ENCODE data around the gene FOXP1.

The FOXP1 gene

GRCh38 chr3:71160785-71161546 is 422.6 kb downstream of the FOXP1 start:
- no peak for DNase-seq

DNA sequence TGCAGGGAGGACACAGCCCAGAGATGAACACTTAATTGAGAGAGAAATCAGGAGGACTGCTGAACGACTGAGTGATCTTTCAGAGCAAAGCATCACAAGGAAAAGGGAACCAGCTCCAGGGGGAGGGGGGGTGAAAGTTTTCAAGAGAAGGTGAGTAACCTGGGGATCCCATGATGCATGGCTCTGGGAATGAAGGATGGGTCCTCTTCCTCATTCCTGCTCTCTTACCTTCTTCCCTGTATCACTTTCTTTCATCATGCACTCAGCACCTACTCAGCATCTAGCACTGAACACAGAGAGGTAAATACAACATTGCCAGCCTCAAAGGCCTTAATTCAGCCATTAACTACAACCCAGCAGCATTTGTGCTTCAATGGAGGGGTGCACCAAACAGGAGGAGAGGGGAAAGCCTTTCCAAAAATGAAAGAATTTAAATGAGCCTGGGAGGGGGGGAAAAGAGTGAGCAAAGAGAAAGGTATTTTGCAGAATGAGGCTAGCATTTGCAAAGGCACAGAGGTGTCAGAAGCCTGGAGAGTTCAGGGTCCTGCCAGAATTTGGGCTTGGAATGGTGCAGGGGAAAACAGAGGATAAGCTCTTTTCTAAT is 427.4 kb downstream of the FOXP1 start:
- DNase-seq: no peak

DNA sequence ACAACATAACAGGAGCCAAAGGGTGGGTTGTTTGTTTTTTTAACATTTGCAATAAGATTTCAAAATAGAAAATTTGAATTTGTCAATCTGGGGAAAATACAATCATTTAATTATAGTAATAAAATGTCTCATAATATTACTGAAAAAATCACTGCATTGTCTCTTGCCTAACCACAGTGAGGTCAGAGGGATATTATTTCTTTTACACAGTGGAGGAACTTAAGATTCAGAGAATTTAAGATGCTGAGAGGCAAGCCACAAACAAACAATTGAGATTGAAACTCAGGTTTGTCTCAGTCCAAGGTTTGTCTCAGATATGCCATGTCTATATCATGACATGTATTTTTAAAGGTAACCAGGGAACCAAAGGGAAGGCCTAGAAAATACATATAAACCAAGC is 428.7 kb downstream of the FOXP1 start:
- no peak for DNase-seq

DNA sequence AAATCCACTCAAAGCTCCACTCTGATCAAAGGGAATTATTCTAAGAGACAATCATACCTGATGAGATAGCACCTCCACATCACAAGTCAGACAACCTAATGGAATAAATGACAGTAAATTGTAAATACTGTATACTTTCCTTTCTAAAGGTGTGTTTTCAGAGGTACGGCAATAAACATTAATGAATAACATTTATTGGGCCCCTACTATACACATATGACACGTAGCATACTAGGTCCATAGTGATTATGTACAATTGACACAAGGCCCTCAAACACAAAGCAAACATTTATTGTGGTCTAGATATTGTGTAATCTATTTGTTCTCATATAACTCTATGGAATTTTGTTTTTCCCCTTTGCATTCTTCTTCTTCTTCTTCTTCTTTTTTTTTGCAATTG is 429.8 kb downstream of the FOXP1 start:
- no peak for DNase-seq

DNA sequence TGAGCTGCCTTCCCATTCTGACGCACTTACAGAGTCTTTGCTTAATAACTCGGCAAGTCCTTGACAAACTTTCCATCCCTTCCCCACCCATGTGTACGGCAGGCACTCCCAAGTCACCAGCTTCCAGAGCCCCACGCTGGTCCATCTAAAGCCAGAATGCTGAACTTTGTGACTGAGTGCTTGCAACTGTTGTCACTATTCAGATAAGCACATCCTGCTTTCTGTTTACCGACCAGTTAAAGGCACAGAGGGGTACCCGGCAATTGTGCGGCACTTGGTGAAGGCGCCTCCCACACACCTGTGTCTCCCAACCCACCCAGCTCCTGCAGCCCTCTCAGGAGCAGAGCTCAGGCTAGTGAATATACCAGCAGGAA is 430.6 kb downstream of the FOXP1 start:
- no peak for DNase-seq

GRCh38 chr3:71152039-71152891 is 431.3 kb downstream of the FOXP1 start:
- no peak for DNase-seq

GRCh38 chr3:71149959-71150954 is 433.3 kb downstream of the FOXP1 start:
- DNase-seq: no peak

GRCh38 chr3:71148455-71149060 is 435.0 kb downstream of the FOXP1 start:
- no peak for DNase-seq

- DNase-seq: no peak
These were observed 436.9 kb downstream of the FOXP1 start for GRCh38 chr3:71146673-71147072.

DNA sequence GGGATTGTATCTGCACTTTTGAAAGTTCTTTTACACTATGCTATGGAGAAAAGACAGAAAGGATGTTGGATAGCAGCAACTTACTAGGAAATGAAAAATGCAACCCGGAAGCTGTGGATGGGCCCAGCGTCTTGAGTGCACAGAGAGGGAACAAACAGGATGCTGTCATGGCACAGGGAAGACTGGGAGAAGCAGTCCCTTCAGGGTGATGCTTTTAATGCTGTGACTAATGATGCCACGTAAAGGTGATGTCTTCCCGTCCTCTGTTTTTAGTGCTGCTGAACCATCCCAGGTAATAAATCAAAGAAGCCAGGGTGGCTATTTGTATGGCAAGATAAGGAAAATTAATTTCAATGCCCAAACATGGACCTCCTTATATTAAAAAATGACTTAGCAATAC is 437.6 kb downstream of the FOXP1 start:
- no peak for DNase-seq

- DNase-seq: no peak
These were observed 438.8 kb downstream of the FOXP1 start for GRCh38 chr3:71144525-71145253.

- no peak for DNase-seq
These were observed 440.0 kb downstream of the FOXP1 start for GRCh38 chr3:71143493-71143892.

DNA sequence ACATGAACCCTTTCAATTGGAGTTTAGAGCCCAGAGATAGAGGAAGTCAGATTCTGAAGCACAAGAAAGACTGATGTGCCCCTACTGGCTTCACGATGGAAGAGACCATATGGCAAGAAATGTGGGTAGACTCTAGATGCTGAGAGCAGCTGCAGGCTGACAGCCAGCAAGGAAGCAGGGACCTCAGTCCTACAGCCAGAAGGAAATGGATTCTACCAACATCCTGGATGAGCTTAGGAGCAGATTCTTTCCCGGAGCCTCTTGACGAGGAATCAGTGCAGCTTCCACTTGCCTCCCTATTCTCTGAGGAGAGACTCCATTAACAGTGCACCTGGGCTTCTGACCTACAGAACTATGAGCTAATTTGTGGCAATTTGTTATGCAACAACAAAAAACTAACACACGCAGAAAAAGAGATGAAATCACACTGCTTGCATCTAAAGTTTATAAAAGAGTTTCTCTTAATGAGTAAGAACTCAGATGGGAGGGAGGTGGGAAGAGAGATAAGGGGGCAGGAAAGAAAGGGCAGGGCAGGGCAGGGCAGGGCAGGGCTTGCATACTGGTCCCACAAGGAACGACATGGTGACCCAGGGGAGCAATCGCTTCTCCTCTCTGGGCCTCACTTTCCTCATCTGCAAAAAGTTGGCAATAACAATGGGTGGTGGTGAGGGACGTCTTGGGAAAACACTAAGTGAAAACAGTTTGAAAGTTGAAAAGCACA is 440.9 kb downstream of the FOXP1 start:
- DNase-seq: no peak

DNA sequence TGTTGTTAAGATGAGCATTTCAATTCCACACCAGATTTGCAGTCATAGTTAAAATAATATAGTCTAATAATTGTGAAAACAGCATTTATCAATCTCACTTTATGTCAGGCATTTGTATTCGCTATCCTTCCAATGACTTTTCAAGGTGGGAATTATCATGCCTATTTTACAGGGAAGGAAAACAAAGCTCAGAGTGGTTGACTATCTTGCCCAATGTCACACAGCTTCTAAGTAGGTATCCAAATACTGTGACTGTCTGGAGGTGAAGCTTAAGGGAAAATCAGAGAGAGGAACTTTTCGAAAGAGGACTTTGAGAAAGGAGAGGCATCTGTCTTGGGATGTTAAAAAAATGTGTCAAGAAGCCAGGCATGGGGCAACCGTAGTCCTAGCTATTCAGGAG is 443.1 kb downstream of the FOXP1 start:
- no peak for DNase-seq

- DNase-seq: no peak
These were observed 444.0 kb downstream of the FOXP1 start for GRCh38 chr3:71139496-71139895.

GRCh38 chr3:71138410-71138809 is 445.1 kb downstream of the FOXP1 start:
- DNase-seq: no peak

- no peak for DNase-seq
These were observed 447.3 kb downstream of the FOXP1 start for GRCh38 chr3:71136276-71136675.

GRCh38 chr3:71135373-71136088 is 448.0 kb downstream of the FOXP1 start:
- no peak for DNase-seq

- DNase-seq: no peak
These were observed 449.0 kb downstream of the FOXP1 start for GRCh38 chr3:71134521-71134920.

- no peak for DNase-seq
These were observed 449.7 kb downstream of the FOXP1 start for GRCh38 chr3:71133865-71134264.

All from femur (tissue), 1 donor.